DND-41 (cell line): ENCODE measurements around the gene KLF17.

Experiments used
- ATAC-seq: fragments of 200-7000 bp; cut with Tn5 transposase; 3 replicates; pipeline ENCODE4 v1.9.1; 2021; ENCODE audit warnings: low read depth; ENCODE audit not compliant: insufficient read depth
- DNase-seq: peaks from one replicate; pipeline ENCODE4 v3.0.0-alpha.2; 2020
- H2AFZ ChIP-seq: 2 replicates; pipeline ENCODE4 v1.6.0; 2012; ENCODE audit warnings: low read depth, low read length
- H3K27ac ChIP-seq: 2 replicates; pipeline ENCODE4 v1.5.1; 2012; ENCODE audit warnings: low read length, inconsistent platforms
- H3K27me3 ChIP-seq: fragments of 200-600 bp; sonication (generic); 2 replicates; pipeline ENCODE4 v1.6.0; 2012; ENCODE audit warnings: low read length, mild to moderate bottlenecking, inconsistent platforms; ENCODE audit not compliant: insufficient read depth, poor library complexity
- H3K36me3 ChIP-seq: 2 replicates; pipeline ENCODE4 v1.5.1; 2012; ENCODE audit warnings: low read length, inconsistent platforms; ENCODE audit not compliant: insufficient read depth
- H3K4me1 ChIP-seq: 2 replicates; pipeline ENCODE4 v1.5.1; 2012; ENCODE audit warnings: mild to moderate bottlenecking, low read length; ENCODE audit not compliant: insufficient read depth
- H3K4me2 ChIP-seq: 2 replicates; pipeline ENCODE4 v1.6.0; 2012; ENCODE audit warnings: mild to moderate bottlenecking, moderate library complexity, low read length, inconsistent platforms; ENCODE audit not compliant: insufficient read depth
- H3K4me3 ChIP-seq, 2 experiments: fragments of 200-600 bp in 1 of 2; shearing (Covaris generic) in 1 of 2; 2 replicates each; pipeline ENCODE4 v1.5.1; 2012 to 2016; ENCODE audit warnings: inconsistent platforms in 2 of 2, low read length in 2 of 2, mild to moderate bottlenecking in 2 of 2, low read depth in 1 of 2, moderate library complexity in 1 of 2
- H3K79me2 ChIP-seq: 2 replicates; pipeline ENCODE4 v1.6.0; 2012; ENCODE audit warnings: low read length, inconsistent platforms; ENCODE audit not compliant: insufficient read depth
- H3K9ac ChIP-seq: 2 replicates; pipeline ENCODE4 v1.6.0; 2012; ENCODE audit warnings: low read depth, mild to moderate bottlenecking, inconsistent platforms, low read length, moderate library complexity
- H3K9me3 ChIP-seq: 2 replicates; pipeline ENCODE4 v1.5.1; 2012; ENCODE audit warnings: low read length, moderate library complexity, mild to moderate bottlenecking, inconsistent platforms; ENCODE audit not compliant: insufficient read depth, severe bottlenecking
- H4K20me1 ChIP-seq: 2 replicates; pipeline ENCODE4 v1.6.0; 2012; ENCODE audit warnings: low read length; ENCODE audit not compliant: insufficient read depth
- EZH2 ChIP-seq: IDR thresholded peaks from 3 replicates; pipeline ENCODE4 v1.6.1; 2012; ENCODE audit warnings: borderline replicate concordance, low read depth, mild to moderate bottlenecking, moderate library complexity, low read length, inconsistent platforms; ENCODE audit not compliant: severe bottlenecking
- TF ChIP-seq, protein P1 (sequence below): IDR thresholded peaks from 2 replicates; pipeline ENCODE4 v1.5.1; 2012; ENCODE audit warnings: borderline replicate concordance, low read length, moderate library complexity, mild to moderate bottlenecking; ENCODE audit not compliant: poor library complexity, severe bottlenecking; ENCODE audit errors: extremely low read depth

KLF17 gene

DNA sequence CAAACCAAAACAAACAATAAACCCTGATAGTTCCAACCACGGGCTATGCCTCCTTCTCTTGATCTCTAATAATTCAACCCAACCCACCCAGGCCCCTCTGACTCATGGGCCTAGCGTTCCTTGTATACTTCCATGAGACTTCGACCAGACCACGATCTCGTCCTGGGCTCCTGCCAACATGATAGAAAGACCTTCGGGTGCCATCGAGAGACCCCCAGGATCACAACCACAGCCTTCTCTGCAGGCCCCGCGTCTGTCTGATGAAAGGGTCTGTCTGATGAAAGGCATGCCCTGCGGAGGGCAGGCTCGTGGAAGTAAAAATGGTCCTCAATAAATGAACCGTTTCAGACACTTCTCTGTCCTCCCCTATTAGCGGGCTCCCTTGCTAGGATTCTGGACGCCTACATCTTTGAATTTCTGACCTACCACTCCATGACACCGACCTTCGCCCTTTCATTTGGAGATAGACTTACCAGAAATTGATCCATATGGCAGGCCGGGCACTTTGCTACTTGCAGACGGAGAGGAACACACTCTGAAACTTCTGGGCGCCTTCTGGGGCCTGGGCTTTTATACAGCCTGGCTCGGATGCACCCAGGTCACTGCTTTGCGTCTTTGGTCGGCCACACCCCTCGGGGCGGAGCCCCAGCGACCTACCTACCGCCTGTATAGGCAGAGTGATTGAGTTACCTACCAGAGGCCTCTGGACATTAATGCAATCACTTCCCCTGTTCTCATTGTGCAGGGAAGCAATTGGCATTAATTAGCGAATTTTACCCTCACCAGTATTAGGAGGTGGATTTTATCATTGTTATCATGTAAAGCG lies 28.1 kb downstream of the KLF17 start:
- Histone ChIP-seq H3K36me3 (no peaks in the 10 kb centered on the region), H3K4me3 (no peak overlapping the region), H3K27me3 (peaks cover 8% of the 10 kb centered on the region), H3K4me1 (no peaks in the 10 kb centered on the region), H3K9ac (no peak overlapping the region), H3K27ac (no peak overlapping the region), H2AFZ (no peak overlapping the region), H3K79me2 (no peaks in the 10 kb centered on the region), H3K4me2 (no peak overlapping the region), H3K9me3 (peaks cover 15% of the 10 kb centered on the region), H4K20me1 (no peaks in the 10 kb centered on the region)
- TF ChIP-seq, protein P1, sequence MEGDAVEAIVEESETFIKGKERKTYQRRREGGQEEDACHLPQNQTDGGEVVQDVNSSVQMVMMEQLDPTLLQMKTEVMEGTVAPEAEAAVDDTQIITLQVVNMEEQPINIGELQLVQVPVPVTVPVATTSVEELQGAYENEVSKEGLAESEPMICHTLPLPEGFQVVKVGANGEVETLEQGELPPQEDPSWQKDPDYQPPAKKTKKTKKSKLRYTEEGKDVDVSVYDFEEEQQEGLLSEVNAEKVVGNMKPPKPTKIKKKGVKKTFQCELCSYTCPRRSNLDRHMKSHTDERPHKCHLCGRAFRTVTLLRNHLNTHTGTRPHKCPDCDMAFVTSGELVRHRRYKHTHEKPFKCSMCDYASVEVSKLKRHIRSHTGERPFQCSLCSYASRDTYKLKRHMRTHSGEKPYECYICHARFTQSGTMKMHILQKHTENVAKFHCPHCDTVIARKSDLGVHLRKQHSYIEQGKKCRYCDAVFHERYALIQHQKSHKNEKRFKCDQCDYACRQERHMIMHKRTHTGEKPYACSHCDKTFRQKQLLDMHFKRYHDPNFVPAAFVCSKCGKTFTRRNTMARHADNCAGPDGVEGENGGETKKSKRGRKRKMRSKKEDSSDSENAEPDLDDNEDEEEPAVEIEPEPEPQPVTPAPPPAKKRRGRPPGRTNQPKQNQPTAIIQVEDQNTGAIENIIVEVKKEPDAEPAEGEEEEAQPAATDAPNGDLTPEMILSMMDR = no peak
- no peak for TF ChIP-seq EZH2
- DNase-seq = no peak
- ATAC-seq = no peak

DNA sequence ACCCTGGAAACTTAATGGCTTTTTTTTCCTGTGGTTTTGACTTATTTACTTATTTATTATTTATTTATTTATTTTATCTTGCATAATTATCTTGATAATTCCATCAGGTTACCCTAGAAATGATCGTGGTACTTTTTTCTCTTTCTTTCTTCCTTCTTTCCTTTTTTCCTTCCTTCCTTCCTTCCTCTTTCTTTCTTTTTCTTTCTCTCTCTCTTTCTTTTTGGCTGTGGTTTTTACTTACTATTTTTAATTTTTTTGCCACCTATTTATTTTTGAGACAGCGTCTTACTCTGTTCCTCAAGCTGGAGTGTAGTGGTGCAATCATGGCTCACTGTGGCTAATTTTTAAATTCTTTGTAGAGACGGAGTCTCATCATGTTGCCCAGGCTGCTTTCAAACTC lies 29.0 kb downstream of the KLF17 start:
- peaks cover 12% of the 10 kb centered on the region for H3K27me3 ChIP-seq
- TF ChIP-seq, protein P1 = no peak
- TF ChIP-seq EZH2 = no peak
- H3K36me3 ChIP-seq = no peaks in the 10 kb centered on the region
- no peak overlapping the region for H3K4me3 ChIP-seq
- H2AFZ ChIP-seq = no peak overlapping the region
- H3K4me1 ChIP-seq = no peaks in the 10 kb centered on the region
- H3K9ac ChIP-seq = no peak overlapping the region
- H3K27ac ChIP-seq = no peak overlapping the region
- peaks cover 15% of the 10 kb centered on the region for H3K9me3 ChIP-seq
- no peaks in the 10 kb centered on the region for H4K20me1 ChIP-seq
- H3K79me2 ChIP-seq = no peaks in the 10 kb centered on the region
- no peak for DNase-seq
- ATAC-seq = no peak
- H3K4me2 ChIP-seq = no peak overlapping the region

DNA sequence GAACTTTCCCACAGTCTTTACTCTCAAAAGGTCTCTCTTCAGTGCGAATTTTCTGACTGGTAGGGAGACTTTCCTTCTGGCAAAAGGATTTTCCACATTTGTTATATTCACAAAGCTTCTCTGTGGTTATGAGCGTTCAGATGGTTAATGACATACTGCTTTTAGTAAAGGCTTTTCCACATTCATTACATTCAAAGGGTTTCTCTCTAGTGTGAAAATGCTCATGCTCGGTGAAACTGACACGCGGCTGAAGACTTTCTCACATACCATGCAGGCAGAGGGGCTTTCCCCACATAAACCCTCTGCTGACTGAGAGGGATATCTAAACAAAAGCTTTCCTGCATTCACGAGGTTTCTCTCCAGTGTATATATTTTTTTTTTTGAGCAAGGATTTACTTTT lies 32.7 kb downstream of the KLF17 start:
- H3K9me3 ChIP-seq = no peaks in the 10 kb centered on the region
- H3K27me3 ChIP-seq = peaks cover 12% of the 10 kb centered on the region
- TF ChIP-seq, protein P1 = no peak
- no peak for TF ChIP-seq EZH2
- ATAC-seq (no peak), DNase-seq (no peak)
- no peak overlapping the region for H3K4me3 ChIP-seq
- no peaks in the 10 kb centered on the region for H4K20me1 ChIP-seq
- H3K79me2 ChIP-seq = no peaks in the 10 kb centered on the region
- no peaks in the 10 kb centered on the region for H3K4me1 ChIP-seq
- H3K27ac ChIP-seq = no peak overlapping the region
- no peak overlapping the region for H3K9ac ChIP-seq
- H3K4me2 ChIP-seq = no peak overlapping the region
- H2AFZ ChIP-seq = no peak overlapping the region
- no peaks in the 10 kb centered on the region for H3K36me3 ChIP-seq
